Neuronal stem cell (in vitro differentiated cells): ENCODE results near the gene ZNF735.

Experiments used
- DNase-seq: peaks from one replicate; pipeline ENCODE4 v3.0.0-alpha.2; 2013; ENCODE audit warnings: low spot score
- H2AFZ ChIP-seq: one replicate; pipeline ENCODE4 v1.6.1; 2013; ENCODE audit warnings: mild to moderate bottlenecking, low read length, inconsistent platforms
- H2AK5ac ChIP-seq: 2 replicates; pipeline ENCODE4 v1.6.1; 2013; ENCODE audit warnings: low read depth, mild to moderate bottlenecking, inconsistent platforms, low read length, moderate library complexity, mixed read lengths
- H2BK120ac ChIP-seq: 2 replicates; pipeline ENCODE4 v1.6.1; 2013; ENCODE audit warnings: low read depth, mild to moderate bottlenecking, inconsistent platforms, low read length, moderate library complexity, mixed read lengths
- H2BK12ac ChIP-seq: one replicate; pipeline ENCODE4 v1.6.1; 2013; ENCODE audit warnings: low read length, inconsistent platforms
- H2BK15ac ChIP-seq: 2 replicates; pipeline ENCODE4 v1.6.1; 2013; ENCODE audit warnings: mild to moderate bottlenecking, low read length, inconsistent platforms, mixed read lengths
- H2BK5ac ChIP-seq: one replicate; pipeline ENCODE4 v1.6.1; 2013; ENCODE audit warnings: inconsistent platforms, mild to moderate bottlenecking, low read length, moderate library complexity
- H3K14ac ChIP-seq: one replicate; pipeline ENCODE4 v1.6.1; 2013; ENCODE audit warnings: low read length, inconsistent platforms
- H3K18ac ChIP-seq: 2 replicates; pipeline ENCODE4 v1.6.1; 2013; ENCODE audit warnings: low read length, inconsistent platforms
- H3K23ac ChIP-seq: 2 replicates; pipeline ENCODE4 v1.6.1; 2013; ENCODE audit warnings: low read depth, mild to moderate bottlenecking, mixed read lengths, low read length, inconsistent platforms; ENCODE audit not compliant: poor library complexity
- H3K27ac ChIP-seq: replicated peaks from 3 replicates; pipeline ENCODE4 v1.5.1; 2013; ENCODE audit warnings: low read length, inconsistent platforms
- H3K27me3 ChIP-seq, 3 experiments: 2 replicates each; pipeline ENCODE4 v1.6.1; 2013; ENCODE audit warnings: low read length in 3 of 3, mild to moderate bottlenecking in 2 of 3, inconsistent platforms in 1 of 3, low read depth in 1 of 3, mixed read lengths in 1 of 3, moderate library complexity in 1 of 3; ENCODE audit not compliant: control insufficient read depth in 3 of 3, insufficient read depth in 3 of 3
- H3K36me3 ChIP-seq, 2 donors: replicated peaks in 1 of 2; 2 replicates each; pipeline ENCODE4 v1.6.1; 2013; ENCODE audit warnings: low read length in 2 of 2; ENCODE audit not compliant: control insufficient read depth in 2 of 2, insufficient read depth in 2 of 2
- H3K4ac ChIP-seq: 2 replicates; pipeline ENCODE4 v1.6.1; 2013; ENCODE audit warnings: inconsistent platforms, mild to moderate bottlenecking, low read length, moderate library complexity
- H3K4me1 ChIP-seq, 2 donors: 1 replicate in 1 of 2; 2 replicates in 1 of 2; pipeline ENCODE4 v1.6.1; 2013; ENCODE audit warnings: low read length in 2 of 2, low read depth in 1 of 2; ENCODE audit not compliant: control insufficient read depth in 2 of 2, insufficient read depth in 1 of 2
- H3K4me2 ChIP-seq: one replicate; pipeline ENCODE4 v1.6.1; 2013; ENCODE audit warnings: mild to moderate bottlenecking, low read length, inconsistent platforms; ENCODE audit not compliant: insufficient read depth, poor library complexity, severe bottlenecking
- H3K4me3 ChIP-seq, 2 donors: 2 replicates each; pipeline ENCODE4 v1.5.1; 2013; ENCODE audit warnings: low read length in 2 of 2, mild to moderate bottlenecking in 2 of 2, inconsistent platforms in 1 of 2, moderate library complexity in 1 of 2
- H3K79me1 ChIP-seq: one replicate; pipeline ENCODE4 v1.6.1; 2013; ENCODE audit warnings: low read depth, mild to moderate bottlenecking, inconsistent platforms, low read length, moderate library complexity
- H3K9ac ChIP-seq: one replicate; pipeline ENCODE4 v1.6.1; 2013; ENCODE audit warnings: mild to moderate bottlenecking, low read depth, low read length, inconsistent platforms; ENCODE audit not compliant: poor library complexity
- H3K9me3 ChIP-seq, 2 donors: replicated peaks in 1 of 2; 2 replicates each; pipeline versions ENCODE3 to v1.6.1; 2013; ENCODE audit warnings: low read length in 2 of 2, mild to moderate bottlenecking in 2 of 2, inconsistent platforms in 1 of 2, low read depth in 1 of 2, mixed read lengths in 1 of 2, moderate library complexity in 1 of 2; ENCODE audit not compliant: control insufficient read depth in 2 of 2, insufficient read depth in 1 of 2
- H4K8ac ChIP-seq: one replicate; pipeline ENCODE4 v1.6.1; 2013; ENCODE audit warnings: low read depth, mild to moderate bottlenecking, inconsistent platforms, low read length, moderate library complexity
- H4K91ac ChIP-seq: one replicate; pipeline ENCODE4 v1.6.1; 2013; ENCODE audit warnings: low read length, low read depth, mild to moderate bottlenecking, inconsistent platforms; ENCODE audit not compliant: poor library complexity
- WGBS, 2 donors: extraction: QIAGEN DNeasy Blood & Tissue Kit; methylation state at CpG; one replicate each; pipeline ENCODE4 v1.1.7; 2013; ENCODE audit warnings: missing lambda C conversion rate in 2 of 2, mixed read lengths in 1 of 2; ENCODE audit not compliant: insufficient read length in 2 of 2, insufficient replicate concordance in 1 of 2; ENCODE audit errors: extremely low coverage in 2 of 2; 5-methylcytosine and 5-hydroxymethylcytosine counted together

Gene ZNF735

GRCh38 chr7:64180989-64181388 lies 26.0 kb upstream of the ZNF735 start:
- Histone ChIP-seq H4K91ac (no peak overlapping the region), H2BK120ac (no peak overlapping the region), H3K18ac (no peak overlapping the region), H3K4me1 (no peaks in the 10 kb centered on the region), H2BK5ac (no peak overlapping the region), H3K36me3 (no peaks in the 10 kb centered on the region), H2BK12ac (no peak overlapping the region), H3K4ac (no peak overlapping the region), H2BK15ac (no peak overlapping the region), H3K4me3 (no peak overlapping the region), H2AFZ (no peak overlapping the region), H3K23ac (no peak overlapping the region), H4K8ac (no peak overlapping the region), H3K79me1 (no peaks in the 10 kb centered on the region), H3K9me3 (peaks cover 0 to 28% of the 10 kb centered on the region in 2 donors), H3K9ac (no peak overlapping the region), H3K4me2 (no peak overlapping the region), H3K14ac (no peak overlapping the region), H2AK5ac (no peak overlapping the region), H3K27me3 (no peaks in the 10 kb centered on the region), H3K27ac (no peak overlapping the region)
- DNase-seq, result no peak
- no CpG with 5 or more reads among the region's 4 CpGs for WGBS, 2 donors

- H3K27ac ChIP-seq, result no peak overlapping the region
- H4K91ac ChIP-seq, result no peak overlapping the region
- no peak overlapping the region for H3K18ac ChIP-seq
- H3K4me2 ChIP-seq, result no peak overlapping the region
- H3K27me3 ChIP-seq, result no peaks in the 10 kb centered on the region
- WGBS, 2 donors, result no CpG with 5 or more reads among the region's 46 CpGs
- no peak overlapping the region for H4K8ac ChIP-seq
- no peak overlapping the region for H2AFZ ChIP-seq
- H3K9me3 ChIP-seq, result peaks cover 0 to 28% of the 10 kb centered on the region in 2 donors
- H3K14ac ChIP-seq, result no peak overlapping the region
- H2BK120ac ChIP-seq, result no peak overlapping the region
- H3K4me1 ChIP-seq, result no peaks in the 10 kb centered on the region
- H3K79me1 ChIP-seq, result no peaks in the 10 kb centered on the region
- H2AK5ac ChIP-seq, result no peak overlapping the region
- H3K36me3 ChIP-seq, result no peaks in the 10 kb centered on the region
- H2BK12ac ChIP-seq, result no peak overlapping the region
- H3K23ac ChIP-seq, result no peak overlapping the region
- no peak overlapping the region for H2BK5ac ChIP-seq
- DNase-seq, result no peak
- H3K4ac ChIP-seq, result no peak overlapping the region
- H2BK15ac ChIP-seq, result no peak overlapping the region
- H3K4me3 ChIP-seq, result no peak overlapping the region
- no peak overlapping the region for H3K9ac ChIP-seq
Observed at GRCh38 chr7:64181586-64181985, 25.4 kb upstream of the ZNF735 start.

GRCh38 chr7:64182036-64182790 lies 24.8 kb upstream of the ZNF735 start:
- Histone ChIP-seq H2BK12ac (no peak overlapping the region), H4K8ac (no peak overlapping the region), H3K9ac (no peak overlapping the region), H2AK5ac (no peak overlapping the region), H3K36me3 (no peaks in the 10 kb centered on the region), H2BK15ac (no peak overlapping the region), H3K23ac (no peak overlapping the region), H3K9me3 (peaks cover 0 to 28% of the 10 kb centered on the region in 2 donors), H4K91ac (no peak overlapping the region), H3K18ac (no peak overlapping the region), H3K4me2 (no peak overlapping the region), H3K79me1 (no peaks in the 10 kb centered on the region), H2BK5ac (no peak overlapping the region), H3K27ac (no peak overlapping the region), H2AFZ (no peak overlapping the region), H3K4me3 (no peak overlapping the region), H3K4ac (no peak overlapping the region), H2BK120ac (no peak overlapping the region), H3K14ac (no peak overlapping the region), H3K27me3 (no peaks in the 10 kb centered on the region), H3K4me1 (no peaks in the 10 kb centered on the region)
- DNase-seq, result no peak
- no CpG with 5 or more reads among the region's 66 CpGs for whole genome bisulfite sequencing, 2 donors

- no peaks in the 10 kb centered on the region for H3K79me1 ChIP-seq
- no peak overlapping the region for H3K27ac ChIP-seq
- H3K4ac ChIP-seq, result no peak overlapping the region
- H2AK5ac ChIP-seq, result no peak overlapping the region
- H3K9ac ChIP-seq, result no peak overlapping the region
- no peak overlapping the region for H2BK120ac ChIP-seq
- H3K23ac ChIP-seq, result no peak overlapping the region
- H2BK15ac ChIP-seq, result no peak overlapping the region
- H3K27me3 ChIP-seq, result no peaks in the 10 kb centered on the region
- H2BK12ac ChIP-seq, result no peak overlapping the region
- H3K14ac ChIP-seq, result no peak overlapping the region
- H2AFZ ChIP-seq, result no peak overlapping the region
- no peak overlapping the region for H3K4me2 ChIP-seq
- no peaks in the 10 kb centered on the region for H3K4me1 ChIP-seq
- H4K91ac ChIP-seq, result no peak overlapping the region
- no peak overlapping the region for H4K8ac ChIP-seq
- no peak overlapping the region for H3K18ac ChIP-seq
- DNase-seq, result no peak
- no peak overlapping the region for H3K4me3 ChIP-seq
- WGBS, 2 donors, result no CpG with 5 or more reads among the region's 31 CpGs
- no peaks in the 10 kb centered on the region for H3K36me3 ChIP-seq
- peaks cover 0 to 37% of the 10 kb centered on the region in 2 donors for H3K9me3 ChIP-seq
- no peak overlapping the region for H2BK5ac ChIP-seq
Observed at GRCh38 chr7:64183126-64183742, 23.8 kb upstream of the ZNF735 start.
